Transverse colon (tissue), 4 donors: Measurements from ENCODE around the gene NUP153. TPM values are rescaled to one million over a fixed set of nuclear protein-coding genes. Genes with fewer than 3 reads are reported as not detected.

Experiments used
- DNase-seq: peaks from one replicate; pipeline ENCODE4 v3.0.0-alpha.2; 2019
- H3K27ac ChIP-seq, 4 donors: fragments of 200-600 bp; sonication (generic); 2 replicates each; pipeline ENCODE4 v1.5.1; 2016 to 2018; ENCODE audit warnings: inconsistent platforms in 4 of 4
- H3K27me3 ChIP-seq: fragments of 200-600 bp; sonication (generic); 2 replicates; pipeline ENCODE4 v1.5.1; 2017; ENCODE audit warnings: inconsistent platforms
- H3K36me3 ChIP-seq, 4 donors: fragments of 200-600 bp; sonication (generic); 2 replicates each; pipeline ENCODE4 v1.5.1; 2017 to 2019; ENCODE audit warnings: inconsistent platforms in 4 of 4
- H3K4me1 ChIP-seq, 4 donors: fragments of 200-600 bp; sonication (generic); 2 replicates each; pipeline ENCODE4 v1.5.1; 2017 to 2020; ENCODE audit warnings: inconsistent platforms in 4 of 4
- H3K4me3 ChIP-seq, 4 donors: fragments of 200-600 bp; sonication (generic); 1 replicate in 1 of 4; 2 replicates in 3 of 4; pipeline versions ENCODE4 v1.5.1 to v1.6.1; 2017 to 2019; ENCODE audit warnings: inconsistent platforms in 4 of 4
- H3K9me3 ChIP-seq, 2 donors: fragments of 200-600 bp; sonication (generic); 2 replicates each; pipeline ENCODE4 v1.5.1; 2017 to 2019; ENCODE audit warnings: inconsistent platforms in 2 of 2
- EP300 ChIP-seq: sonication (generic); formaldehyde crosslinking; IDR thresholded peaks from one replicate; pipeline ENCODE4 v1.6.1; 2017; ENCODE audit warnings: antibody characterized with exemption, low read depth
- POLR2A ChIP-seq: fragments of 450-650 bp; IDR thresholded peaks from one replicate; pipeline ENCODE4 v1.6.1; 2016; ENCODE audit warnings: antibody characterized with exemption, mild to moderate bottlenecking, moderate library complexity
- POLR2AphosphoS5 ChIP-seq, 3 donors: sonication (generic); formaldehyde crosslinking; IDR thresholded peaks; one replicate each; pipeline ENCODE4 v1.6.1; 2016; ENCODE audit warnings: antibody characterized with exemption in 3 of 3
- WGBS, 2 donors: methylation state at CpG; one replicate each; pipeline ENCODE4 v1.1.5; 2018; ENCODE audit warnings: low coverage in 1 of 2; 5-methylcytosine and 5-hydroxymethylcytosine counted together
- in situ Hi-C, 4 donors: fragments of 200-750 bp; cut with MboI; loops; one replicate each; pipeline versions ENCODE4 v1.15.0 to v1.15.1; 2017; ENCODE audit warnings: low sequenced_read_pairs in 3 of 4, low pct_ligation_motif_present in 1 of 4, low pct_unique_long_range_greater_than_20kb in 1 of 4
- intact Hi-C: fragments of 100-400 bp; cut with DNase I; formaldehyde crosslinking; loops from one replicate; pipeline ENCODE4 v1.15.1; 2023; ENCODE audit warnings: low total_unique reads
- total RNA-seq, 4 donors: library from RNA; depleted of rRNA; stranded (reverse); fragments of >200 nt; gene quantifications; one replicate each; pipeline ENCODE4 v1.1.0, GENCODE V29; 2016
- TF ChIP-seq, protein P1 (sequence below), 5 experiments: fragments of 200-600 bp in 3 of 5; fragments of 450-650 bp in 2 of 5; sonication (generic) in 3 of 5; IDR thresholded peaks; 1 replicate in 2 of 5; 2 replicates in 3 of 5; pipeline ENCODE4 v1.5.1; 2016 to 2017; ENCODE audit warnings: antibody characterized with exemption in 5 of 5, inconsistent platforms in 3 of 5, mild to moderate bottlenecking in 2 of 5, moderate library complexity in 1 of 5

NUP153 gene
- total RNA-seq, 4 donors from 2014 or later, result 27.9 to 37.0 (median 32.1) TPM

DNA sequence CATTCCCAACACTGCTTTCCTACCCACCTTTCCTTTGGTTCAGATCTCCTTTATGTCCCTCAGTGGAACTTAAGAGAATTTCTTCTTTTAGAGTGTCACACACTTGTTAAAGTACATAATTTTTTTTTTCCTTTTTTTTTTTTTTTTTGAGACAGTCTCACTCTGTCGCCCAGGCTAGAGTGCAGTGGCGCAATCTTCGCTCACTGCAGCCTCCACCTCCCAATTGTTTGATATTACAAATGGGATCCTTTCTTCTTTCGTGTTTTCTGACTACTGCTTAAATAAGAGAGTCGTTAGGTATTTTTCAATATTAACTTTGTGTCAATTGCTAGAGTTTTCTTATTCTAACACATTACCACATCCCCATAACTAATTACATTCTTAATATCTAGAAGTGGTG, 29.1 kb downstream of the NUP153 start:
- H3K9me3 ChIP-seq, result no peaks in the 10 kb centered on the region
- peaks cover 0 to 28% (median 11%) of the 10 kb centered on the region in 4 donors for H3K36me3 ChIP-seq
- in situ Hi-C loops, result no loop called here
- no peak for TF ChIP-seq POLR2AphosphoS5 (IDR thresholded peaks at IDR 0.05)
- TF ChIP-seq EP300, result no peak
- TF ChIP-seq, protein P1, sequence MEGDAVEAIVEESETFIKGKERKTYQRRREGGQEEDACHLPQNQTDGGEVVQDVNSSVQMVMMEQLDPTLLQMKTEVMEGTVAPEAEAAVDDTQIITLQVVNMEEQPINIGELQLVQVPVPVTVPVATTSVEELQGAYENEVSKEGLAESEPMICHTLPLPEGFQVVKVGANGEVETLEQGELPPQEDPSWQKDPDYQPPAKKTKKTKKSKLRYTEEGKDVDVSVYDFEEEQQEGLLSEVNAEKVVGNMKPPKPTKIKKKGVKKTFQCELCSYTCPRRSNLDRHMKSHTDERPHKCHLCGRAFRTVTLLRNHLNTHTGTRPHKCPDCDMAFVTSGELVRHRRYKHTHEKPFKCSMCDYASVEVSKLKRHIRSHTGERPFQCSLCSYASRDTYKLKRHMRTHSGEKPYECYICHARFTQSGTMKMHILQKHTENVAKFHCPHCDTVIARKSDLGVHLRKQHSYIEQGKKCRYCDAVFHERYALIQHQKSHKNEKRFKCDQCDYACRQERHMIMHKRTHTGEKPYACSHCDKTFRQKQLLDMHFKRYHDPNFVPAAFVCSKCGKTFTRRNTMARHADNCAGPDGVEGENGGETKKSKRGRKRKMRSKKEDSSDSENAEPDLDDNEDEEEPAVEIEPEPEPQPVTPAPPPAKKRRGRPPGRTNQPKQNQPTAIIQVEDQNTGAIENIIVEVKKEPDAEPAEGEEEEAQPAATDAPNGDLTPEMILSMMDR (IDR thresholded peaks at IDR 0.05), result no peak
- no peak for TF ChIP-seq POLR2A
- WGBS, 2 donors, result 96 to 100% methylated on average over 1 to 5 of the region's 5 CpGs
- no peak overlapping the region for H3K27ac ChIP-seq
- H3K4me1 ChIP-seq, result peaks cover 0 to 5% (median 0%) of the 10 kb centered on the region in 4 donors
- no peak overlapping the region for H3K4me3 ChIP-seq
- intact Hi-C loops, result no loop called here
- no peaks in the 10 kb centered on the region for H3K27me3 ChIP-seq
- DNase-seq, result no peak

DNA sequence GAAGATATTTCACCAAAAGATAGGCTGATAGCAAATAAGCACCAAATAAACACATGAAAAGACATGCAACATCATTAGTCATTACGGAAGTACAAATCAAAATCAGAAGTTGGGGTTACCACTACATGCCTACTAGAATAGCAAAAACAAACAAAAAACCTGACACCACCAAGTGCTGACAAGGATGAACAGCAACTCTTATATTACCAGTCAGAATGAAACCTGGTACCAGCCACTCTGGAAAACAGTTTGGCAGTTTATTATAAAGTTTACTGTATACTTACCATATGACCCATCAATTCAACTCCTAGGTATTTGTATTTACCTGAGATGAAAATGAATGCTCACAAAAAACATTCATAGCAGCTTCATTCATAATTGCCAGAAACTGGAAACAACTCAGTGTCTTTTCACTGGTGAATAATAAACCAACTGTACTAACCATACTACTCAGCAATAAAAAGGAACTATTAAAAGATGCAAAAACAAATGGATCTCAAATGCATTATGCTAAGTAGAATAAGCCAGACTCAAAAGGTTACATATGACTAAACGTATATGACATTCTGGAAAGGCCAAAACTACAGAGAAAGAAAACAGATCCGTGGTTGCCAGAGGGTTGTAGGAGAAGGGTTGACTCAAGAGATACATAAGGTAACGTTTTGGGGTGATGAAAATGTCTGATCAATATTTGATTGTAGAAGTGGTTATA, 33.0 kb downstream of the NUP153 start:
- H3K4me1 ChIP-seq, result peaks cover 0 to under 1% (median 0%) of the 10 kb centered on the region in 4 donors
- TF ChIP-seq EP300 (no peak), POLR2A (no peak), POLR2AphosphoS5 (IDR thresholded peaks at IDR 0.05) (no peak)
- TF ChIP-seq, protein P1 (IDR thresholded peaks at IDR 0.05), result no peak
- in situ Hi-C loops, result no loop called here
- intact Hi-C loops, result no loop called here
- H3K27me3 ChIP-seq, result no peaks in the 10 kb centered on the region
- H3K4me3 ChIP-seq, result no peak overlapping the region
- WGBS, 2 donors, result 82 to 87% methylated on average over 4 of the region's 4 CpGs
- no peaks in the 10 kb centered on the region for H3K9me3 ChIP-seq
- H3K36me3 ChIP-seq, result peaks cover 0 to 51% (median 24%) of the 10 kb centered on the region in 4 donors
- H3K27ac ChIP-seq, result no peak overlapping the region
- DNase-seq, result no peak

DNA sequence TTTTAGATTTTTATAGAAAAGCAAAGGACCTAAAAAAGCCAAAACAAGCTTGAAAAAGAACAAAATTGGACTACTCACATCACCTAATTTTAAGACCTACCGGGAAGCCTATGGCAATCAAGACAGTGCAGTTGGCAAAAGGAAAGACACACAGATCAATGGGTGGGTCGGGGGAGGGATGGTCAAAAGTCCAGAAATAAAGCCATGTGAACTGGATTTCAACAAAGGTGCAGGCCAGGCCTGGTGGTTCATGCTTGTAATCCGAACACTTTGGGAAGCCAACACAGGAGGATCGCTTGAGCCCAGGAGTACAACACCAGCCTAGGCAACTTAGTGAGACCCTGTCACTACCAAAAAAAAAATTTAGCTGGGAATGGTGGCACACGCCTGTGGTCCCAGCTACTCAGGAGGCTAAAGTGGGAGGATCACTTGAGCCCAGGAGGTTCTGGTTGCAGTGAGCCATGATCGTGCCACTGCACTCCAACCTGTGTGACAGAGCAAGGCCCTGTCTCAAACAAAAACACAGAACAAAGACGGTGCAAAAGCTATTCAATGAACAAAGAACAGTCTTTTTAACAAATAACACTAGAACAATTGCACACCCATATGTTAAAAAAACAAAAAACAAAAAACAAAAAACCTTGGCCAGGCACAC, 34.5 kb downstream of the NUP153 start:
- Histone ChIP-seq H3K9me3 (no peaks in the 10 kb centered on the region), H3K36me3 (peaks cover 0 to 64% (median 31%) of the 10 kb centered on the region in 4 donors), H3K4me3 (no peak overlapping the region), H3K4me1 (no peaks in the 10 kb centered on the region), H3K27ac (no peak overlapping the region), H3K27me3 (no peaks in the 10 kb centered on the region)
- no peak for TF ChIP-seq POLR2A
- no peak for TF ChIP-seq EP300
- no peak for DNase-seq
- in situ Hi-C loops (no loop called here), intact Hi-C loops (no loop called here)
- 97 to 98% methylated on average over 5 to 7 of the region's 7 CpGs for WGBS, 2 donors

DNA sequence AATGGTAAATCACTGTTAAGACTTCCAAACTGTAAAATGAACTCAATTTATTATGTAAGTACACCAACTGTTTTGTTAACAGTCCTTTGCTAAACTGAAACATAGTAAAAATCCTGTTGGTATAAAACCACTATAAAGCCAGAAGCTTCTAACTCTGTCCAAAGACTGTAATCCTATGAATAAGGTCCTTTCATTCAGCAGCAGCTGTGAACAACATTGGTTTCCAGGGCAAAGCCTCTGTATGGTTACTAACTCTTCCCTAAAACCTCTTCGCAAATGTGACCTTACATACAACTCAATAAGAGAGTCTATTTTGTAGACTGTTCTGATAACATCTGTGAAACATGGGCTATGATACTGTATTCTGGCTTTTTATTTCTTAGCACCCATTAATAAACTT, 40.1 kb downstream of the NUP153 start:
- 96 to 100% methylated on average over 1 of the region's 1 CpG for WGBS, 2 donors
- intact Hi-C loops, result no loop called here
- Histone ChIP-seq H3K9me3 (no peaks in the 10 kb centered on the region), H3K27ac (no peak overlapping the region), H3K36me3 (peaks cover 0 to 70% (median 20%) of the 10 kb centered on the region in 4 donors), H3K27me3 (no peaks in the 10 kb centered on the region), H3K4me3 (no peak overlapping the region), H3K4me1 (no peaks in the 10 kb centered on the region)
- TF ChIP-seq POLR2AphosphoS5 (IDR thresholded peaks at IDR 0.05), result no peak
- no peak for TF ChIP-seq POLR2A
- TF ChIP-seq, protein P1 (IDR thresholded peaks at IDR 0.05), result no peak
- TF ChIP-seq EP300, result no peak
- DNase-seq, result no peak
- in situ Hi-C loops, result no loop called here
